Measurements from ENCODE around the gene SLCO4A1. TPM values are rescaled to one million over a fixed set of nuclear protein-coding genes. Genes with fewer than 3 reads are reported as not detected.

SLCO4A1 gene
- total and polyA plus RNA-seq, 4 donors = 4.7 to 152 (median 42.5) TPM

GRCh38 chr20:62657956-62658355, 15.7 kb downstream of the SLCO4A1 start:
- DNase-seq = no peak
- no peak overlapping the region for H3K9ac ChIP-seq (ENCODE audit: insufficient read depth in 1 of 2, low read length in 2 of 2)
- TF ChIP-seq CTCF (IDR thresholded peaks at IDR 0.05; ENCODE audit: control extremely low read depth, extremely low read depth) = no peak
- H3K27ac ChIP-seq (ENCODE audit: low read depth in 1 of 2, low read length in 1 of 2) = no peak overlapping the region
- no peak for ATAC-seq (ENCODE audit: insufficient read depth, low FRiP score)
- peaks cover 0 to 11% (median under 1%) of the 10 kb centered on the region in 5 donors for H3K4me1 ChIP-seq (ENCODE audit: control insufficient read depth in 5 of 5, insufficient read depth in 5 of 5, low read length in 5 of 5)
- peaks cover 0 to 2% (median 0%) of the 10 kb centered on the region in 4 donors for H3K9me3 ChIP-seq (ENCODE audit: control insufficient read depth in 4 of 4, insufficient read depth in 3 of 4, low read length in 3 of 4)
- no peak overlapping the region for H3K4me3 ChIP-seq
- WGBS, 2 donors = 91 to 92% methylated on average over 19 of the region's 19 CpGs
- H3K27me3 ChIP-seq (ENCODE audit: control insufficient read depth in 3 of 3, insufficient read depth in 3 of 3, low read length in 2 of 3) = no peaks in the 10 kb centered on the region
- H3K36me3 ChIP-seq (ENCODE audit: control insufficient read depth in 4 of 4, insufficient read depth in 4 of 4, low read length in 4 of 4) = peaks cover 0 to 14% (median 0%) of the 10 kb centered on the region in 4 donors

- Histone ChIP-seq H3K36me3 (ENCODE audit: control insufficient read depth in 4 of 4, insufficient read depth in 4 of 4, low read length in 4 of 4) (peaks cover 0 to 14% (median 0%) of the 10 kb centered on the region in 4 donors), H3K4me1 (ENCODE audit: control insufficient read depth in 5 of 5, insufficient read depth in 5 of 5, low read length in 5 of 5) (peaks cover 0 to 7% (median 0%) of the 10 kb centered on the region in 5 donors)
- ATAC-seq (ENCODE audit: insufficient read depth, low FRiP score) = no peak
These were observed 16.4 kb downstream of the SLCO4A1 start for GRCh38 chr20:62658593-62659178.

DNA sequence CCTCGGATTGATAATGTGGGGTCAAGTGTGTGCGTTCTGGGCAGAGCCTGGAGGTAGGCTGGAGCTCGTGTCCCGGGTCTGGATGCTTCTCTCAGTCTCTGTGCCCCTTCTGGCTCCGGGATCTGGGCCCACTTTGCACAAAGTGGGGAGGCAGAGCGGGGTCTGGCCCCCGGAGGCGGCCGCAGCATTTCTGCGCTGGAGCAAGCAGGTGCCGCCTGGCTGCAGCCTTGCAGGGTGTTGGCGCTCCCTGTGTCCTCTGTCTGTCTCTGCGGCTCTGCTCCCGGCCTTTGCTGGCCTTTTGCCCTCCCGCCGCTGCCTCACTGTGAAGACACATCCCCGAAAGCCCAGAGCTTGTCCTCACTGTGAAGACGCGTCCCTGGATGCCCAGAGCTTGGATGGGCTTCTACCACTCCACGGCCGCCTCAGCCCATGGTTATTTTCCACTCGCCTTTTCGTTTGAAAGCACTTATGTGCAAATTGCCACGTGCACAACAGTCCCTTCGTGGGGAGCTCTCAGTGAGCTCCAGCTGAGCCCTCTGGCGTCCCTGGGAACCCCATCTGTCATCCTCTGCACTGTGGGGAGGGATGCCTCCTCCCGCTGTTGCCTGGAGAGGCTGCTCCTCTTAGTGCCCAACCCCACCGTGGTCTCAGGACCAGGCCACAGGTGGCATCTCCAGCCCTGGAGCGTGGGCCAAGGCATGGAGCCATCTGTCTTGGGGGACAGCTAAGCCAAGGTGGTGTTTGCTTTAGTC, 17.4 kb downstream of the SLCO4A1 start:
- peaks cover 0 to 4% (median 0%) of the 10 kb centered on the region in 5 donors for H3K4me1 ChIP-seq (ENCODE audit: control insufficient read depth in 5 of 5, insufficient read depth in 5 of 5, low read length in 5 of 5)
- peaks cover 0 to 14% (median 0%) of the 10 kb centered on the region in 4 donors for H3K36me3 ChIP-seq (ENCODE audit: control insufficient read depth in 4 of 4, insufficient read depth in 4 of 4, low read length in 4 of 4)
- WGBS, 2 donors = 89 to 92% methylated on average over 28 to 29 of the region's 29 CpGs
- H3K9me3 ChIP-seq (ENCODE audit: control insufficient read depth in 4 of 4, insufficient read depth in 3 of 4, low read length in 3 of 4) = peaks cover 0 to 2% (median 0%) of the 10 kb centered on the region in 4 donors
- H3K27ac ChIP-seq (ENCODE audit: low read depth in 1 of 2, low read length in 1 of 2) = no peak overlapping the region
- DNase-seq (no peak), ATAC-seq (ENCODE audit: insufficient read depth, low FRiP score) (no peak)
- no peaks in the 10 kb centered on the region for H3K27me3 ChIP-seq (ENCODE audit: control insufficient read depth in 3 of 3, insufficient read depth in 3 of 3, low read length in 2 of 3)
- H3K4me3 ChIP-seq = no peak overlapping the region
- H3K9ac ChIP-seq (ENCODE audit: insufficient read depth in 1 of 2, low read length in 2 of 2) = no peak overlapping the region
- no peak for TF ChIP-seq CTCF (IDR thresholded peaks at IDR 0.05; ENCODE audit: control extremely low read depth, extremely low read depth)

More at GRCh38 chr20:62658593-62659178, 16.4 kb downstream of the SLCO4A1 start:
- Histone ChIP-seq H3K27ac (ENCODE audit: low read depth in 1 of 2, low read length in 1 of 2) (no peak overlapping the region), H3K9ac (ENCODE audit: insufficient read depth in 1 of 2, low read length in 2 of 2) (no peak overlapping the region), H3K9me3 (ENCODE audit: control insufficient read depth in 4 of 4, insufficient read depth in 3 of 4, low read length in 3 of 4) (peaks cover 0 to 2% (median 0%) of the 10 kb centered on the region in 4 donors), H3K4me3 (no peak overlapping the region), H3K27me3 (ENCODE audit: control insufficient read depth in 3 of 3, insufficient read depth in 3 of 3, low read length in 2 of 3) (no peaks in the 10 kb centered on the region)
- WGBS, 2 donors = 88 to 93% methylated on average over 25 of the region's 25 CpGs
- TF ChIP-seq CTCF (IDR thresholded peaks at IDR 0.05; ENCODE audit: control extremely low read depth, extremely low read depth) = no peak
- no peak for DNase-seq
